WI38 (cell line): Measurements from ENCODE around the gene TIMP1.
A peak's percentile ranks its signal among the peaks of the same experiment; 100 is the strongest.

Source experiments
- H3K4me3 ChIP-seq: 2 replicates; pipeline ENCODE4 v1.5.1; 2011; ENCODE audit warnings: low read depth, mild to moderate bottlenecking, control low read depth, low read length
- TF ChIP-seq, protein P1 (sequence below): IDR thresholded peaks from 2 replicates; pipeline ENCODE4 v1.5.1; 2012; ENCODE audit warnings: low read depth, mild to moderate bottlenecking, control low read depth, low read length

The TIMP1 gene

DNA sequence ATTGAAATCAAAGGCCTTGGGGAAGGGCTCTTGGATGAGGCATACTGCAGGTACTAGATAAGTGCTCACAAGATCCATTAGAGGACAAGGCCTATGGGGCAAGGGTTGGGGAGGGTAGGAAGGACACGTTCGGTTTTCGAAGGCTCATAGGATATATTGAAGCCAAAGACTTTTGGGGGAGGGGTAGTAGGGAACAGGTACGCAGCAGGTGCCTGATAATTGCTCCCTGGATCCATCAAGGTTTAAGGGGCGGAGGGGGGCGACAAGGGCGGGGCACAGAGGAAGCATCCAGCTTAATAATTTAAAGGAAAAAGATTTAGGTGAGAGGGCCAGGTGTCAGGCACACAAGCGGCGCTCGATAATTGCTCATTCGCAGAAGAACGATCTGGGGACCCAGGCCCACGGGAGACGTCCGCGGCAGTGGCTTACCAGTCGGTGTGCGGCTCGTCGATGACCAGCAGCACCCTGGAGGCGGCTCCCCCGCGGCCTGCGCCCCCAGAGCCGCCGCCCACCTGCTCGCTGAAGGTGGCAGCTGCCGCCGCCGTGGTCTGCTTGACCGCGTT, 36.8 kb downstream of the TIMP1 start:
- TF ChIP-seq, protein P1, sequence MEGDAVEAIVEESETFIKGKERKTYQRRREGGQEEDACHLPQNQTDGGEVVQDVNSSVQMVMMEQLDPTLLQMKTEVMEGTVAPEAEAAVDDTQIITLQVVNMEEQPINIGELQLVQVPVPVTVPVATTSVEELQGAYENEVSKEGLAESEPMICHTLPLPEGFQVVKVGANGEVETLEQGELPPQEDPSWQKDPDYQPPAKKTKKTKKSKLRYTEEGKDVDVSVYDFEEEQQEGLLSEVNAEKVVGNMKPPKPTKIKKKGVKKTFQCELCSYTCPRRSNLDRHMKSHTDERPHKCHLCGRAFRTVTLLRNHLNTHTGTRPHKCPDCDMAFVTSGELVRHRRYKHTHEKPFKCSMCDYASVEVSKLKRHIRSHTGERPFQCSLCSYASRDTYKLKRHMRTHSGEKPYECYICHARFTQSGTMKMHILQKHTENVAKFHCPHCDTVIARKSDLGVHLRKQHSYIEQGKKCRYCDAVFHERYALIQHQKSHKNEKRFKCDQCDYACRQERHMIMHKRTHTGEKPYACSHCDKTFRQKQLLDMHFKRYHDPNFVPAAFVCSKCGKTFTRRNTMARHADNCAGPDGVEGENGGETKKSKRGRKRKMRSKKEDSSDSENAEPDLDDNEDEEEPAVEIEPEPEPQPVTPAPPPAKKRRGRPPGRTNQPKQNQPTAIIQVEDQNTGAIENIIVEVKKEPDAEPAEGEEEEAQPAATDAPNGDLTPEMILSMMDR, result no peak

DNA sequence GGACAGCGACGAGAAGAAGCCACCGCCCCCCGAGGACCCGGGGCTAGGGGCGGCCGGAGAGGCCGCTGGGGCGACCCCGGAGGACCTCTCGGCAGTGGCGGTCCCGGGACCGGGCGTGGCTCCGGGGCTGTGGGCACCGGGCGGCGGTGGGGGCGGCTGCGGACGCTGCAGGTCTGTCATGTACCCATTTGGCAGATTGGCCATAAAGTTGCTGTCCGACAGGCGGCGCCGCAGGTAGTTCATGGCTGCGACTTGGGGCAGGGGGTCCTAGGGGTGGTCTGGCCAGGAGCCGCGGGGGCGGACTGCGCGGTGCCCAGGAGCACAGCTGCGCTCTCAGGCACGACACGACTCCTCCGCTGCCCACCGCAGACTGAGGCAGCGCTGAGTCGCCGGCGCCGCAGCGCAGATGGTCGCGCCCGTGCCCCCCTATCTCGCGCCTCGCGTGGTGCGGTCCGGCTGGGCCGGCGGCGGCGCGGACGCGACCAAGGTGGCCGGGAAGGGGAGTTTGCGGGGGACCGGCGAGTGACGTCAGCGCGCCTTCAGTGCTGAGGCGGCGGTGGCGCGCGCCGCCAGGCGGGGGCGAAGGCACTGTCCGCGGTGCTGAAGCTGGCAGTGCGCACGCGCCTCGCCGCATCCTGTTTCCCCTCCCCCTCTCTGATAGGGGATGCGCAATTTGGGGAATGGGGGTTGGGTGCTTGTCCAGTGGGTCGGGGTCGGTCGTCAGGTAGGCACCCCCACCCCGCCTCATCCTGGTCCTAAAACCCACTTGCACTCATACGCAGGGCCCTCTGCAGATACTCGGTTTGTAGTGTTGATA, 37.5 kb downstream of the TIMP1 start, which contains the start of gene SYN1:
TSS of gene SYN1 (minus strand) at position 372 of the 817 bp plus-strand sequence. CDS start at position 243, 129 bp downstream.
- H3K4me3 ChIP-seq, result peak within 1 kb of the TSS; percentile 43; the same call in 1 of the 2 replicates
- TF ChIP-seq, protein P1, result no peak

More for the DNA sequence above, 36.8 kb downstream of the TIMP1 start:
- H3K4me3 ChIP-seq, result no peak overlapping the region

DNA sequence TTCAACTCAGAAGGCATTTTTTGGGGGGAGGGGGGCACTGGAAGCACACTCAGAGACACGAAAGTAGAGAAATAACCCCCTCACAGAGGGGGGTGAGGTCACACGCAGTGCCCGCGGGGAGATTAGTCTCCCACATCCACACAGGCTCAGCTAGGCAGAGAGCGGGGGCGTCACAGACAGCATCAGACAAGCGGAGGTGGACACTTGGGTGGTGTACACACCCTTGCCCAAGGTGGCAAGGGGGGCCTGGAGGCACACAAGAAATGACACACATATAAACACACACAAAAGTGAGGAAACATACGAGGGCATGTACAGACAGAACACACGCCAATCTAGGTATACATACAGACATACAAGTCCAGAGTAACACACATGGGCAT, 38.1 kb downstream of the TIMP1 start:
- no peak overlapping the region for H3K4me3 ChIP-seq
- TF ChIP-seq, protein P1, result no peak

DNA sequence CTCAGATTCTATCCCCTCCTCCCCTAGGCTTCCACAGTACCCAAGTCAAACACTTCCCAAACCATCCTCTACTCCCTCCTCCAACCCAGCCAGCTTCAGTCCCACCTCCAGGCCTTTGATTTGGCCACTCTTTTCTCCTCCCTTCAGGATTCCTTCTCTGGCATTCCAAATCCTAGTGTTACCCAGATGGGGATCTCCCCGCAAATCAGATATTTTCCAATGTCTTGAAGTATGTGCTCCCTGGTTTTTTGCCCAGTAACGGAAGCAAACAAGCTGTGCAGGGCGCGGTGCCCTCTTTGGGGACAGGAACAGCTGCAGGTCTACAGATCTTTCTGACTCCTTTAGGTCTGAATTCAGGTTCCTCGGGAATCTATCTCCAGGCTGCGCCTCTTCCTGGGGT, 39.6 kb downstream of the TIMP1 start:
- no peak overlapping the region for H3K4me3 ChIP-seq
- TF ChIP-seq, protein P1, result no peak

DNA sequence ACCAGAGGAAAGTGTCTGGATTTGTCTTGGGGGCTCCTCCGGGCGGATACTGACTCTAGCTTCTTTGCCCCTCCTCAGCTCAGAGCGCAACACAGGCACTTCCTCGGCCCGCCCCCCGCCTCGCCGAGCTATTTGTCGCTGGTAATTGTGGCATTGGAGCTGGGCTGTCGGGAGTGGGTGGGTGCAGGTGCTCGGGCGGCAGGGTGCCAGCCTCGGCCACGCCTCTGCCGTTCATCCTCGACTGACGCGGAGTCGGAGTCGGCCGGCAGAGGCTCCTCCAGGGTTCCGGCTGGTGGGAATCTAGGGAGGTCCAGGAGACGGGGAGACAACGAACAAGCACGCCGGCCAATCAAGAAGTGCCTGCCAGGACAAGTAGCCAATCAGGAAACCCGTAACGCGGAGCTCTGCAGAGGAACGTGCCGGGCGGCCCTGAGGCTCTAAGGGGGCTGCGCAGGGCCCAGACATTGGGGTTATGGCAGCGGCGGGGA, 41.3 kb downstream of the TIMP1 start:
- peak overlapping the region; percentile 33 for H3K4me3 ChIP-seq
- TF ChIP-seq, protein P1, result no peak

DNA sequence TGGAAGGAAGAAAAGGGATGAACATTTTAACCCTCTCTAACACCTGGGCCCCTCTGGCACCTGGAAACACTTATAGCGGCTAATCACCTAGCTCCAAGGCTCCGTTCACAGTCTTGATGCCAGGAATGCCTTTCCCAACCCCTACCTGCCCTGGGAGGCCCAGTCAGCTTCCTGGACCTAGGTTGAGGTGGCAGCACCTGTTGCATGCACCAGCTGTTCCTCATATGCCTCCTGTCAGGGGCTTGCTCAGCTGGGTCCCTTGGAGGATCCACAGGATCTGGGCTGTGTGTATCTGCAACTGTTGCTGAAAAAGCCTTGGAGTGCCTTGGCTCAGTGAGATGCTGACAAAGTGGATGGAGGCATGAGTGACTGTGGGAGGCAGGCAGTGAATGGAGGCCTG, 43.1 kb downstream of the TIMP1 start:
- TF ChIP-seq, protein P1, result no peak
- no peak overlapping the region for H3K4me3 ChIP-seq

DNA sequence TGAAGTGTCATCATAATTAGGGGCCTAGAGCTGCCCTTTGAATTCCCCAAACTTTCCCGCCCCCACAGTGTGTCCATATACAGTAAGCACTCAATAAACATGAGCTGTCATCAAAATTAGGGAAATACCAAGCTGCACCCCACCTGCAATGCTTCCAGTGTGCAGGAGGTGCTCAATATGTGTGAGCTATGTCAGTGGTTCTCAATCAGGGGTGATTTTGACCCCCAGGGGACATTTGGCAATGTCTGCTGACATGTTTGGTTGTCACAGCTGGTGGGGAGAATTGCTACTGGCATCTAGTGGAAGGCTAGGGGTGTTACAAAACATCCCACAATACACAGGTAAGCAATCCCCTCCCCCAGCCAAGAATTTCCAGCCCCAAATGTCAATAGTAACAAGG, 46.7 kb downstream of the TIMP1 start:
- H3K4me3 ChIP-seq, result no peak overlapping the region
- TF ChIP-seq, protein P1, result no peak
